CD14-positive monocyte (primary cell): Measurements from ENCODE around the gene RBFOX1. TPM values are rescaled to one million over a fixed set of nuclear protein-coding genes. Genes with fewer than 3 reads are reported as not detected.

Experiments used
- DNase-seq, 3 donors: peaks; one replicate each; pipeline ENCODE4 v3.0.0-alpha.2; 2011 to 2022
- H2AFZ ChIP-seq: 2 replicates; pipeline ENCODE4 v1.6.0; 2012; ENCODE audit warnings: mild to moderate bottlenecking, low read depth, low read length, inconsistent platforms; ENCODE audit not compliant: insufficient read depth, poor library complexity, severe bottlenecking
- H3K27ac ChIP-seq, 2 donors: 1 replicate in 1 of 2; 2 replicates in 1 of 2; pipeline ENCODE4 v1.5.1; 2012 to 2013; ENCODE audit warnings: low read length in 2 of 2, control low read depth in 1 of 2, inconsistent platforms in 1 of 2, low read depth in 1 of 2, mild to moderate bottlenecking in 1 of 2
- H3K27me3 ChIP-seq, 2 donors: one replicate each; pipeline versions ENCODE4 v1.6.0 to v1.6.1; 2011 to 2013; ENCODE audit warnings: low read length in 2 of 2; ENCODE audit not compliant: control insufficient read depth in 2 of 2, insufficient read depth in 2 of 2
- H3K36me3 ChIP-seq, 2 donors: replicated peaks in 1 of 2; 1 replicate in 1 of 2; 2 replicates in 1 of 2; pipeline versions ENCODE4 v1.5.1 to v1.6.1; 2012 to 2013; ENCODE audit warnings: low read length in 2 of 2, control low read depth in 1 of 2, inconsistent platforms in 1 of 2, mild to moderate bottlenecking in 1 of 2; ENCODE audit not compliant: insufficient read depth in 2 of 2, control insufficient read depth in 1 of 2
- H3K4me1 ChIP-seq, 2 donors: 1 replicate in 1 of 2; 2 replicates in 1 of 2; pipeline versions ENCODE4 v1.5.1 to v1.6.1; 2012 to 2013; ENCODE audit warnings: low read length in 2 of 2, control low read depth in 1 of 2, inconsistent platforms in 1 of 2, mild to moderate bottlenecking in 1 of 2, moderate library complexity in 1 of 2; ENCODE audit not compliant: insufficient read depth in 2 of 2, control insufficient read depth in 1 of 2
- H3K4me2 ChIP-seq: replicated peaks from 2 replicates; pipeline ENCODE3; 2012; ENCODE audit warnings: low read length, moderate library complexity, mild to moderate bottlenecking; ENCODE audit not compliant: poor library complexity, severe bottlenecking; ENCODE audit errors: extremely low read depth
- H3K4me3 ChIP-seq, 3 experiments: fragments of 200-600 bp in 1 of 3; sonication (generic) in 1 of 3; replicated peaks in 1 of 3; 1 replicate in 2 of 3; 2 replicates in 1 of 3; pipeline ENCODE4 v1.5.1; 2011 to 2013; ENCODE audit warnings: low read length in 3 of 3, mild to moderate bottlenecking in 3 of 3, control low read depth in 2 of 3, low read depth in 2 of 3, inconsistent platforms in 1 of 3, moderate library complexity in 1 of 3
- H3K79me2 ChIP-seq: 2 replicates; pipeline ENCODE4 v1.6.0; 2012; ENCODE audit warnings: mild to moderate bottlenecking, control low read depth, inconsistent platforms, low read length, moderate library complexity; ENCODE audit not compliant: insufficient read depth
- H3K9ac ChIP-seq: 2 replicates; pipeline ENCODE4 v1.6.0; 2017; ENCODE audit warnings: low read length, mild to moderate bottlenecking; ENCODE audit not compliant: insufficient read depth, poor library complexity, severe bottlenecking
- H3K9me3 ChIP-seq, 2 donors: replicated peaks in 1 of 2; 1 replicate in 1 of 2; 2 replicates in 1 of 2; pipeline versions ENCODE4 v1.5.1 to v1.6.1; 2012 to 2013; ENCODE audit warnings: low read length in 2 of 2, control low read depth in 1 of 2; ENCODE audit not compliant: control insufficient read depth in 1 of 2, insufficient read depth in 1 of 2
- H4K20me1 ChIP-seq: 2 replicates; pipeline ENCODE4 v1.6.0; 2012; ENCODE audit warnings: mild to moderate bottlenecking, low read length, control low read depth, moderate library complexity; ENCODE audit not compliant: insufficient read depth
- H3K27ac Mint-ChIP-seq, 7 donors: one replicate each; pipeline ENCODE4 v1.8.0; 2020; ENCODE audit warnings: mild to moderate bottlenecking in 7 of 7, mixed read lengths in 7 of 7, moderate library complexity in 6 of 7, inconsistent platforms in 2 of 7
- H3K27me3 Mint-ChIP-seq, 3 donors: one replicate each; pipeline ENCODE4 v1.8.0; 2021 to 2022; ENCODE audit warnings: low read depth in 3 of 3, mild to moderate bottlenecking in 3 of 3, mixed read lengths in 3 of 3, moderate library complexity in 3 of 3, inconsistent platforms in 1 of 3
- H3K36me3 Mint-ChIP-seq, 2 donors: one replicate each; pipeline ENCODE4 v1.8.0; 2020; ENCODE audit warnings: mixed read lengths in 2 of 2, inconsistent platforms in 1 of 2, mild to moderate bottlenecking in 1 of 2
- H3K4me1 Mint-ChIP-seq: one replicate; pipeline ENCODE4 v1.8.0; 2020; ENCODE audit warnings: mild to moderate bottlenecking, mixed read lengths
- H3K4me3 Mint-ChIP-seq, 2 donors: one replicate each; pipeline ENCODE4 v1.8.0; 2020; ENCODE audit warnings: mild to moderate bottlenecking in 2 of 2, mixed read lengths in 2 of 2, moderate library complexity in 1 of 2
- H3K9me3 Mint-ChIP-seq, 7 donors: one replicate each; pipeline ENCODE4 v1.8.0; 2020 to 2022; ENCODE audit warnings: mixed read lengths in 7 of 7, mild to moderate bottlenecking in 6 of 7, moderate library complexity in 6 of 7, inconsistent platforms in 2 of 7
- CTCF ChIP-seq: fragments of 200-600 bp; IDR thresholded peaks from one replicate; pipeline ENCODE4 v1.8.0; 2022; ENCODE audit warnings: antibody characterized with exemption, mild to moderate bottlenecking
- WGBS: methylation state at CpG from one replicate; pipeline ENCODE4 v1.1.5; 2013; ENCODE audit warnings: missing lambda C conversion rate; ENCODE audit not compliant: insufficient coverage; 5-methylcytosine and 5-hydroxymethylcytosine counted together
- intact Hi-C, 2 donors: fragments of 100-400 bp; cut with micrococcal nuclease; formaldehyde crosslinking; loops; one replicate each; pipeline versions ENCODE4 v1.15.0 to v1.15.1; 2023
- polyA plus RNA-seq, 3 donors: library from polyadenylated mRNA; depleted of rRNA in 1 of 3; unstranded in 2 of 3; stranded (reverse) in 1 of 3; fragments of 300-500 nt in 2 of 3; fragments of >200 nt in 1 of 3; fragmentation: Illumina TruSeq in 2 of 3; gene quantifications; 1 replicate in 2 of 3; 2 replicates in 1 of 3; pipeline ENCODE4 v1.2.3, GENCODE V29; 2012 to 2021

Gene RBFOX1
- polyA plus RNA-seq, 3 donors = not detected

- Histone ChIP-seq H3K4me1 (no peaks in the 10 kb centered on the region), H3K79me2 (no peaks in the 10 kb centered on the region), H2AFZ (no peak overlapping the region), H3K27me3 (no peaks in the 10 kb centered on the region), H3K9me3 (peaks cover 0 to 9% of the 10 kb centered on the region in 2 donors), H3K4me2 (no peak overlapping the region), H3K9ac (no peak overlapping the region), H3K27ac (no peak overlapping the region), H3K4me3 (no peak overlapping the region), H4K20me1 (no peaks in the 10 kb centered on the region), H3K36me3 (no peaks in the 10 kb centered on the region)
- Mint-ChIP-seq H3K9me3 (peaks cover 0 to 9% (median 2%) of the 10 kb centered on the region in 7 donors), H3K27me3 (peaks cover 0 to 2% (median 0%) of the 10 kb centered on the region in 3 donors), H3K4me3 (no peak overlapping the region), H3K4me1 (no peaks in the 10 kb centered on the region), H3K27ac (no peak overlapping the region), H3K36me3 (no peaks in the 10 kb centered on the region)
- no peak for DNase-seq
- intact Hi-C loops = no loop called here
- no CpG with 5 or more reads among the region's 4 CpGs for WGBS
- no peak for TF ChIP-seq CTCF
These were observed 180.8 kb downstream of the RBFOX1 start for GRCh38 chr16:7513429-7513828.

GRCh38 chr16:7515543-7515942 is 182.9 kb downstream of the RBFOX1 start:
- Histone ChIP-seq H3K4me3 (no peak overlapping the region), H3K79me2 (no peaks in the 10 kb centered on the region), H3K27me3 (no peaks in the 10 kb centered on the region), H2AFZ (no peak overlapping the region), H3K9me3 (peaks cover 0 to 9% of the 10 kb centered on the region in 2 donors), H3K27ac (no peak overlapping the region), H3K9ac (no peak overlapping the region), H3K4me1 (no peaks in the 10 kb centered on the region), H4K20me1 (no peaks in the 10 kb centered on the region), H3K36me3 (no peaks in the 10 kb centered on the region), H3K4me2 (no peak overlapping the region)
- peaks cover 0 to 9% (median 2%) of the 10 kb centered on the region in 7 donors for H3K9me3 Mint-ChIP-seq
- no CpG with 5 or more reads among the region's 5 CpGs for WGBS
- H3K4me1 Mint-ChIP-seq = no peaks in the 10 kb centered on the region
- no peak overlapping the region for H3K27ac Mint-ChIP-seq
- no peak overlapping the region for H3K4me3 Mint-ChIP-seq
- H3K27me3 Mint-ChIP-seq = peaks cover 0 to 2% (median 0%) of the 10 kb centered on the region in 3 donors
- H3K36me3 Mint-ChIP-seq = no peaks in the 10 kb centered on the region
- no peak for TF ChIP-seq CTCF
- intact Hi-C loops = no loop called here
- no peak for DNase-seq
